Gastroesophageal sphincter (tissue), 3 donors: Measurements from ENCODE around the gene TTC9.

Experiments
- POLR2A ChIP-seq, 2 donors: fragments of 450-650 bp; IDR thresholded peaks; one replicate each; pipeline ENCODE4 v1.6.1; 2017; ENCODE audit warnings: antibody characterized with exemption in 2 of 2, mild to moderate bottlenecking in 2 of 2, moderate library complexity in 1 of 2
- POLR2AphosphoS5 ChIP-seq: sonication (generic); formaldehyde crosslinking; IDR thresholded peaks from one replicate; pipeline ENCODE4 v1.6.1; 2017; ENCODE audit warnings: antibody characterized with exemption
- TF ChIP-seq, protein P1 (sequence below), 4 experiments: fragments of 200-600 bp in 2 of 4; fragments of 450-650 bp in 2 of 4; sonication (generic) in 1 of 4; IDR thresholded peaks; one replicate each; pipeline ENCODE4 v1.5.1; 2017 to 2019; ENCODE audit warnings: antibody characterized with exemption in 4 of 4, mild to moderate bottlenecking in 2 of 4, moderate library complexity in 2 of 4

DNA sequence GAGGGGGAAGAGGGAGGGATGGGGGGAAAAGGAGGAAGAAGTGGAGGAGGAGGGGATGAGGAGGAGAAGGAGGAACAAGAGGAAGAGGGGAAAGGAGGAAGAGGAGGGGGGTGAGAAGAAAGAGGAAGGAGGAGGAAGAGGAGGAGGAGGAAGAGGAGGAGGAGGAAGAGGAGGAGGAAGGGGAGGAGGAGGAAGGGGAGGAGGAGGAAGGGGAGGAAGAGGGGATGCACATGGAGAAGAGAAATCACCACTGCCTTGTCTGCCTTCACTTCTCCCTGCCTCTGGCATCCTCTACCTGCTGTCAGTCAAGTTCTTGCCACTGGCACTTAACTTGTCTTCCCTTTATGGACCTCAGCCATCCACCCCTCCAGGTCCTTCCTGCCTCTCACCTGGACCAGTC lies 59.9 kb downstream of the TTC9 start:
- TF ChIP-seq, protein P1, sequence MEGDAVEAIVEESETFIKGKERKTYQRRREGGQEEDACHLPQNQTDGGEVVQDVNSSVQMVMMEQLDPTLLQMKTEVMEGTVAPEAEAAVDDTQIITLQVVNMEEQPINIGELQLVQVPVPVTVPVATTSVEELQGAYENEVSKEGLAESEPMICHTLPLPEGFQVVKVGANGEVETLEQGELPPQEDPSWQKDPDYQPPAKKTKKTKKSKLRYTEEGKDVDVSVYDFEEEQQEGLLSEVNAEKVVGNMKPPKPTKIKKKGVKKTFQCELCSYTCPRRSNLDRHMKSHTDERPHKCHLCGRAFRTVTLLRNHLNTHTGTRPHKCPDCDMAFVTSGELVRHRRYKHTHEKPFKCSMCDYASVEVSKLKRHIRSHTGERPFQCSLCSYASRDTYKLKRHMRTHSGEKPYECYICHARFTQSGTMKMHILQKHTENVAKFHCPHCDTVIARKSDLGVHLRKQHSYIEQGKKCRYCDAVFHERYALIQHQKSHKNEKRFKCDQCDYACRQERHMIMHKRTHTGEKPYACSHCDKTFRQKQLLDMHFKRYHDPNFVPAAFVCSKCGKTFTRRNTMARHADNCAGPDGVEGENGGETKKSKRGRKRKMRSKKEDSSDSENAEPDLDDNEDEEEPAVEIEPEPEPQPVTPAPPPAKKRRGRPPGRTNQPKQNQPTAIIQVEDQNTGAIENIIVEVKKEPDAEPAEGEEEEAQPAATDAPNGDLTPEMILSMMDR (IDR thresholded peaks at IDR 0.05): no peak
- TF ChIP-seq POLR2A (IDR thresholded peaks at IDR 0.05) (no peak), POLR2AphosphoS5 (no peak)
